Vagina (tissue), 2 donors: Measurements from ENCODE around the gene SORCS2. TPM values are rescaled to one million over a fixed set of nuclear protein-coding genes. Genes with fewer than 3 reads are reported as not detected.
A peak's percentile ranks its signal among the peaks of the same experiment; 100 is the strongest.

Experiments used
- DNase-seq, 2 donors: peaks; one replicate each; pipeline ENCODE4 v3.0.0-alpha.2; 2017; ENCODE audit errors: extremely low spot score in 2 of 2
- H3K27ac ChIP-seq: fragments of 200-600 bp; sonication (generic); one replicate; pipeline ENCODE4 v1.5.1; 2019
- H3K27me3 ChIP-seq: fragments of 200-600 bp; sonication (generic); one replicate; pipeline ENCODE4 v1.5.1; 2019
- H3K36me3 ChIP-seq, 2 donors: fragments of 200-600 bp; sonication (generic); one replicate each; pipeline ENCODE4 v1.5.1; 2017 to 2019
- H3K4me1 ChIP-seq: fragments of 200-600 bp; sonication (generic); one replicate; pipeline ENCODE4 v1.5.1; 2019
- H3K4me3 ChIP-seq, 2 donors: fragments of 200-600 bp; sonication (generic); 1 replicate in 1 of 2; 2 replicates in 1 of 2; pipeline ENCODE4 v1.5.1; 2016 to 2019
- H3K9me3 ChIP-seq: fragments of 200-600 bp; sonication (generic); one replicate; pipeline ENCODE4 v1.5.1; 2019
- CTCF ChIP-seq, 3 experiments: fragments of 450-650 bp in 2 of 3; fragments of 200-600 bp in 1 of 3; sonication (generic) in 1 of 3; IDR thresholded peaks; one replicate each; pipeline ENCODE4 v1.5.1; 2017 to 2019; ENCODE audit warnings: antibody characterized with exemption in 3 of 3, mild to moderate bottlenecking in 2 of 3, moderate library complexity in 2 of 3
- POLR2A ChIP-seq, 2 donors: fragments of 450-650 bp; IDR thresholded peaks; one replicate each; pipeline ENCODE4 v1.6.1; 2017; ENCODE audit warnings: antibody characterized with exemption in 2 of 2, mild to moderate bottlenecking in 2 of 2, moderate library complexity in 2 of 2
- POLR2AphosphoS5 ChIP-seq, 2 donors: sonication (generic); formaldehyde crosslinking; IDR thresholded peaks; one replicate each; pipeline ENCODE4 v1.9.0; 2017; ENCODE audit warnings: antibody characterized with exemption in 2 of 2, mild to moderate bottlenecking in 2 of 2, low read depth in 1 of 2; ENCODE audit not compliant: insufficient read depth in 1 of 2
- intact Hi-C: fragments of 100-400 bp; cut with DNase I; formaldehyde crosslinking; loops from one replicate; pipeline ENCODE4 v1.15.1; 2023
- total RNA-seq: library from RNA; depleted of rRNA; stranded (reverse); fragments of >200 nt; gene quantifications from one replicate; pipeline ENCODE4 v1.2.3, GENCODE V29; 2016

The SORCS2 gene
- total RNA-seq, 1 donor from 2014 or later = 5.4 TPM

- H3K36me3 ChIP-seq = no peaks in the 10 kb centered on the region
- no peak overlapping the region for H3K27ac ChIP-seq
- peaks cover 14% of the 10 kb centered on the region for H3K4me1 ChIP-seq
- no peaks in the 10 kb centered on the region for H3K27me3 ChIP-seq
- TF ChIP-seq POLR2AphosphoS5 (IDR thresholded peaks at IDR 0.05; ENCODE audit: insufficient read depth in 1 of 2, low read depth in 1 of 2) = no peak
- no peak for TF ChIP-seq CTCF (IDR thresholded peaks at IDR 0.05)
- DNase-seq = no peak
- intact Hi-C loops = no loop called here
- H3K9me3 ChIP-seq = no peaks in the 10 kb centered on the region
- no peak overlapping the region for H3K4me3 ChIP-seq
Measured at GRCh38 chr4:7151668-7152227, 40.6 kb upstream of the SORCS2 start.

DNA sequence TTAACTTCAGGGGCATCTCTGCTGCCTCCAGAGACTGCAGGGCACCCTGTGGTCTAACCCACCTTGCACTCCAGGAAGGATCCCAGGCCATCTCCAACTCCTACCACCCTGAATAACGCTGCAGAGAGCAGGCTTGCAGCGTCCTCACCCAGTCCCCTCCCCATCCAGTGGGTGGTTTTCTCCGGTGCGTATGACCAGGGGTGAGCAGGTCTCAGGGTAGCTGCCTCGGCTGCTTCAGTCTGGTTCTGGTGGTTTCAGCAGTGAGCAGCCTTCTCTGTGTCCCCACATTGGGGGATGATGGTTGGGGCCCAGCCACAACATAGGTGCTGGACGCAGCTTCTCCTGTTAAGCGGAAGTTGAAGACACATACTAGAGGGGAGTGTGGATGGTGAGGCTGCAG, 38.6 kb upstream of the SORCS2 start:
- no peak for DNase-seq
- Histone ChIP-seq H3K4me1 (peaks cover 18% of the 10 kb centered on the region), H3K4me3 (no peak overlapping the region), H3K36me3 (no peaks in the 10 kb centered on the region), H3K27me3 (no peaks in the 10 kb centered on the region), H3K9me3 (no peaks in the 10 kb centered on the region), H3K27ac (no peak overlapping the region)
- TF ChIP-seq POLR2A (IDR thresholded peaks at IDR 0.05) (no peak), POLR2AphosphoS5 (IDR thresholded peaks at IDR 0.05; ENCODE audit: insufficient read depth in 1 of 2, low read depth in 1 of 2) (no peak), CTCF (IDR thresholded peaks at IDR 0.05) (no peak)
- intact Hi-C loops = no loop called here

GRCh38 chr4:7154351-7154981, 37.9 kb upstream of the SORCS2 start:
- no peak overlapping the region for H3K27ac ChIP-seq
- no peaks in the 10 kb centered on the region for H3K9me3 ChIP-seq
- H3K27me3 ChIP-seq = no peaks in the 10 kb centered on the region
- H3K4me1 ChIP-seq = peaks cover 18% of the 10 kb centered on the region
- H3K4me3 ChIP-seq = no peak overlapping the region
- TF ChIP-seq POLR2AphosphoS5 (IDR thresholded peaks at IDR 0.05; ENCODE audit: insufficient read depth in 1 of 2, low read depth in 1 of 2) = no peak
- TF ChIP-seq POLR2A (IDR thresholded peaks at IDR 0.05) = no peak
- DNase-seq = no peak
- H3K36me3 ChIP-seq = no peaks in the 10 kb centered on the region
- intact Hi-C loops = no loop called here

DNA sequence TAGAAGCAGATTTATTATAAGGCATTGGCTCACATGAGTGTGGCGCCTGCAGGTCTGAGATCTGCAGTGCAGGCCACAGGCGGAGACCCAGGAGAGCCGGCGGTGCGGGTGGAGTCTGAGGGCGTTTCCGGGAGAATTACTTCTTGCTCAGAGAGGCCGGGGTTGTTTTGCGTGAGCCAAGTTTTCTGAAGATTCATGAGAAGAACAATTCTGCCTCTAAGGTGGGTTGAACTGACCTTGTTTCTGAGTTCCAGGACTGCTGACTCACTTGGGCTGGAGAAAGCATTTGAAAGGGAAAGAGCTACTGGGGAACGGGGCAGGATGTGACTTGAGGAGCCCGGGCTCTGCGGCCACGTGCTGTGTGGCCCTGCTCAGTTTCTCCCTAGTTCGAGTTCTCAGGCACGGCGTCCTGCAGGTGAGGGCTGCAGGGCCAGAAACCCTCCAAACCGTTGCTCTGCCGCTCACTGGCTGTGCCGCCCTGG, 36.7 kb upstream of the SORCS2 start:
- H3K27me3 ChIP-seq = no peaks in the 10 kb centered on the region
- TF ChIP-seq POLR2A (IDR thresholded peaks at IDR 0.05) = no peak
- TF ChIP-seq POLR2AphosphoS5 (IDR thresholded peaks at IDR 0.05; ENCODE audit: insufficient read depth in 1 of 2, low read depth in 1 of 2) = peak in 1 of 2 donors; percentile 30
- no peak for TF ChIP-seq CTCF (IDR thresholded peaks at IDR 0.05)
- H3K4me3 ChIP-seq = no peak overlapping the region
- no peaks in the 10 kb centered on the region for H3K36me3 ChIP-seq
- intact Hi-C loops = no loop called here
- H3K4me1 ChIP-seq = peaks cover 18% of the 10 kb centered on the region
- no peak for DNase-seq
- no peaks in the 10 kb centered on the region for H3K9me3 ChIP-seq
- no peak overlapping the region for H3K27ac ChIP-seq

GRCh38 chr4:7156328-7156727, 36.0 kb upstream of the SORCS2 start:
- H3K4me1 ChIP-seq = peaks cover 18% of the 10 kb centered on the region

More at GRCh38 chr4:7156328-7156727, 36.0 kb upstream of the SORCS2 start:
- intact Hi-C loops = no loop called here
- Histone ChIP-seq H3K9me3 (no peaks in the 10 kb centered on the region), H3K36me3 (no peaks in the 10 kb centered on the region), H3K4me3 (no peak overlapping the region), H3K27me3 (no peaks in the 10 kb centered on the region), H3K27ac (peak overlapping the region; percentile 29)
- TF ChIP-seq CTCF (IDR thresholded peaks at IDR 0.05) (no peak), POLR2AphosphoS5 (IDR thresholded peaks at IDR 0.05; ENCODE audit: insufficient read depth in 1 of 2, low read depth in 1 of 2) (no peak), POLR2A (IDR thresholded peaks at IDR 0.05) (no peak)
- DNase-seq = no peak
